Smooth muscle cell (in vitro differentiated cells): ENCODE data around the gene SLCO4A1. TPM values are rescaled to one million over a fixed set of nuclear protein-coding genes. Genes with fewer than 3 reads are reported as not detected.

Source experiments
- DNase-seq: peaks from one replicate; lab custom pipeline; 2025; ENCODE audit not compliant: unreplicated experiment; lab: John Stamatoyannopoulos, UW
- H2AFZ ChIP-seq: fragments of 200-600 bp; sonication (generic); 2 replicates; pipeline ENCODE4 v1.6.0; 2016; ENCODE audit warnings: antibody characterized with exemption, low read depth, mild to moderate bottlenecking
- H3F3A ChIP-seq: fragments of 200-600 bp; sonication (generic); 2 replicates; pipeline ENCODE4 v1.6.0; 2017; ENCODE audit warnings: antibody characterized with exemption, low read depth
- H3K27ac ChIP-seq: fragments of 200-600 bp; sonication (generic); 2 replicates; pipeline ENCODE4 v1.5.1; 2016; ENCODE audit warnings: low read depth, mild to moderate bottlenecking
- H3K27me3 ChIP-seq: fragments of 200-600 bp; sonication (generic); 2 replicates; pipeline ENCODE4 v1.6.1; 2016; ENCODE audit warnings: low read depth, mild to moderate bottlenecking
- H3K36me3 ChIP-seq: fragments of 200-600 bp; sonication (generic); 2 replicates; pipeline ENCODE4 v1.5.1; 2016; ENCODE audit warnings: low read depth
- H3K4me1 ChIP-seq: fragments of 200-600 bp; sonication (generic); 2 replicates; pipeline ENCODE4 v1.5.1; 2016; ENCODE audit warnings: low read depth
- H3K4me2 ChIP-seq: fragments of 200-600 bp; sonication (generic); 2 replicates; pipeline ENCODE4 v1.6.0; 2016; ENCODE audit warnings: mild to moderate bottlenecking
- H3K4me3 ChIP-seq: fragments of 200-600 bp; sonication (generic); 2 replicates; pipeline ENCODE4 v1.5.1; 2016; ENCODE audit warnings: mild to moderate bottlenecking
- H3K79me2 ChIP-seq: fragments of 200-600 bp; sonication (generic); 2 replicates; pipeline ENCODE4 v1.6.0; 2016; ENCODE audit warnings: low read depth, mild to moderate bottlenecking
- H3K9ac ChIP-seq: fragments of 200-600 bp; sonication (generic); 2 replicates; pipeline ENCODE4 v1.6.0; 2016; ENCODE audit warnings: low read depth
- H3K9me3 ChIP-seq: fragments of 200-600 bp; sonication (generic); replicated peaks from 2 replicates; pipeline ENCODE4 v1.5.1; 2016; ENCODE audit warnings: low read depth
- H4K20me1 ChIP-seq: fragments of 200-600 bp; sonication (generic); 2 replicates; pipeline ENCODE4 v1.6.0; 2016; ENCODE audit warnings: low read depth
- WGBS: methylation state at CpG from one replicate; pipeline ENCODE4 v1.1.7; 2016; ENCODE audit warnings: low lambda C conversion rate; 5-methylcytosine and 5-hydroxymethylcytosine counted together
- polyA plus RNA-seq: library from polyadenylated mRNA; unstranded; fragments of >200 nt; fragmentation: Nextera tagmentation; extraction: Ambion mirVana; gene quantifications from 2 replicates; pipeline ENCODE4 v1.2.1, GENCODE V29; 2016
- total RNA-seq: library from RNA; depleted of rRNA; stranded (reverse); fragments of >200 nt; gene quantifications from 2 replicates; pipeline ENCODE4 v1.2.3, GENCODE V29; 2014
- TF ChIP-seq, protein P1 (sequence below): fragments of 200-600 bp; sonication (generic); IDR thresholded peaks from 2 replicates; pipeline ENCODE4 v1.5.1; 2017; ENCODE audit warnings: borderline replicate concordance, mild to moderate bottlenecking, antibody characterized with exemption; ENCODE audit not compliant: insufficient read depth, poor library complexity, severe bottlenecking

The SLCO4A1 gene
- total and polyA plus RNA-seq, 2 experiments from 2014 or later, result 0.81 to 1.4 TPM

DNA sequence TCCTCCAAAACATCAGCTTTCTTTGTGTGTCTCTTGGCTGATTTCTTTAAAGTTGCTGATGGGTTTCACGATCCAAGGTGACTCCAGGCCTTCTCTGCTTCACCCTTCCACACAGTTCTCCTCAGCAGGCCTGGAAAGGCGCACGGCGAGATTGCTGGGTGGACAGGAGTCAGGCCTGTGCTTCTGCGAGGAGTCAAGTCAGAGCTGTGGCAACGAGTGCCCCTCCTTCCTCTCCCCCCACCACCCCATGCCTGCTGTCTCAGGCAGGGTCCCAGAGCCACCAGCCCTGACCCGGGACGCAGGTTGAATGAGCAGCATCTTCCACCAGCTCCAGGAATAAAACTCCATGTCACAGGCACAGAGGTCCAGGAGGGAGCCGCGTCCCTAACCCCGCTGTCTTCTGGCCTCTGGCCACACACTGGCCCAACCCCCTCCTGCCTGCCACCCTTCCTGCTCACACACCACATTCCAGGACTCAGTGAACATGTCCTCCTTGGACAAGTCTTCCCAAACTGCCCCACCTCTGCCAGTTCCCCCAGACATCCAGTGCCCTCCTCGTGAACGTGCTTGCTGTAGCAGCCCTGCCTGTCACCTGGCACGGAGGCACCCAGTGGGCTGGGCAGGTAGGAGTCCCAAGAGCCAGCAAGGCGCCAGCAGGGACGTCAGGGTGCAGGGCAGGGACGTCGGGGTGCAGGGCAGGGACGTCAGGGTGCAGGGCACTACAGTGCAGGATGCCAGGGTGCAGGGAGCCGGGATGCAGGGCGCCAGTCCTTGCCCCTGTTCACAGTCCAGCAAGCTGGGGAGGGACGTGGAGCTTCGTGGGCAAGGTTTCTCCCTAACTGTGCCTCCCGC, 59.1 kb downstream of the SLCO4A1 start:
- TF ChIP-seq, protein P1, sequence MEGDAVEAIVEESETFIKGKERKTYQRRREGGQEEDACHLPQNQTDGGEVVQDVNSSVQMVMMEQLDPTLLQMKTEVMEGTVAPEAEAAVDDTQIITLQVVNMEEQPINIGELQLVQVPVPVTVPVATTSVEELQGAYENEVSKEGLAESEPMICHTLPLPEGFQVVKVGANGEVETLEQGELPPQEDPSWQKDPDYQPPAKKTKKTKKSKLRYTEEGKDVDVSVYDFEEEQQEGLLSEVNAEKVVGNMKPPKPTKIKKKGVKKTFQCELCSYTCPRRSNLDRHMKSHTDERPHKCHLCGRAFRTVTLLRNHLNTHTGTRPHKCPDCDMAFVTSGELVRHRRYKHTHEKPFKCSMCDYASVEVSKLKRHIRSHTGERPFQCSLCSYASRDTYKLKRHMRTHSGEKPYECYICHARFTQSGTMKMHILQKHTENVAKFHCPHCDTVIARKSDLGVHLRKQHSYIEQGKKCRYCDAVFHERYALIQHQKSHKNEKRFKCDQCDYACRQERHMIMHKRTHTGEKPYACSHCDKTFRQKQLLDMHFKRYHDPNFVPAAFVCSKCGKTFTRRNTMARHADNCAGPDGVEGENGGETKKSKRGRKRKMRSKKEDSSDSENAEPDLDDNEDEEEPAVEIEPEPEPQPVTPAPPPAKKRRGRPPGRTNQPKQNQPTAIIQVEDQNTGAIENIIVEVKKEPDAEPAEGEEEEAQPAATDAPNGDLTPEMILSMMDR, result no peak
- Histone ChIP-seq H3K9me3 (no peaks in the 10 kb centered on the region), H3K4me1 (no peaks in the 10 kb centered on the region), H2AFZ (no peak overlapping the region), H3K36me3 (no peaks in the 10 kb centered on the region), H4K20me1 (no peaks in the 10 kb centered on the region), H3K9ac (no peak overlapping the region), H3K27ac (no peak overlapping the region), H3F3A (no peaks in the 10 kb centered on the region), H3K4me2 (no peak overlapping the region), H3K79me2 (no peaks in the 10 kb centered on the region), H3K4me3 (no peak overlapping the region), H3K27me3 (no peaks in the 10 kb centered on the region)
- no peak for DNase-seq
- 88% methylated on average over 19 of the region's 24 CpGs for WGBS

DNA sequence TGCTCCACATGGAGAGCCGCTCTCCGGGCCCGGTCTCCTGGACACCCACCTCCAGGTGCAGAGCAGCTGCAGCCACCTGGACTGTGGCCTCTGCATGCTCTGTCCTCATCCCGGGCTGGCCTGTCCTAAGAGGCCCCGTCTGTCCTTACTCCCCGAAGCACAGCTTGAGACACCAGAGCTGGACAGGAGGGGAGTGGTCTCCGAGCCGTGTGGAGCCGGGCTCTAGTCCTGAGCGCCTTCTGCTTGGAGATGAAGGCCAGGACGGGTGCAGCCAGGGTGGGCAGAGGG, 59.7 kb downstream of the SLCO4A1 start:
- Histone ChIP-seq H3K9ac (no peak overlapping the region), H4K20me1 (no peaks in the 10 kb centered on the region), H3K9me3 (no peaks in the 10 kb centered on the region), H3K4me3 (no peak overlapping the region), H3K36me3 (no peaks in the 10 kb centered on the region), H3K4me2 (no peak overlapping the region), H3K27ac (no peak overlapping the region), H3F3A (no peaks in the 10 kb centered on the region), H2AFZ (no peak overlapping the region), H3K79me2 (no peaks in the 10 kb centered on the region), H3K4me1 (no peaks in the 10 kb centered on the region), H3K27me3 (peaks cover 2% of the 10 kb centered on the region)
- WGBS, result 91% methylated on average over 11 of the region's 11 CpGs
- DNase-seq, result no peak
- TF ChIP-seq, protein P1, result no peak

DNA sequence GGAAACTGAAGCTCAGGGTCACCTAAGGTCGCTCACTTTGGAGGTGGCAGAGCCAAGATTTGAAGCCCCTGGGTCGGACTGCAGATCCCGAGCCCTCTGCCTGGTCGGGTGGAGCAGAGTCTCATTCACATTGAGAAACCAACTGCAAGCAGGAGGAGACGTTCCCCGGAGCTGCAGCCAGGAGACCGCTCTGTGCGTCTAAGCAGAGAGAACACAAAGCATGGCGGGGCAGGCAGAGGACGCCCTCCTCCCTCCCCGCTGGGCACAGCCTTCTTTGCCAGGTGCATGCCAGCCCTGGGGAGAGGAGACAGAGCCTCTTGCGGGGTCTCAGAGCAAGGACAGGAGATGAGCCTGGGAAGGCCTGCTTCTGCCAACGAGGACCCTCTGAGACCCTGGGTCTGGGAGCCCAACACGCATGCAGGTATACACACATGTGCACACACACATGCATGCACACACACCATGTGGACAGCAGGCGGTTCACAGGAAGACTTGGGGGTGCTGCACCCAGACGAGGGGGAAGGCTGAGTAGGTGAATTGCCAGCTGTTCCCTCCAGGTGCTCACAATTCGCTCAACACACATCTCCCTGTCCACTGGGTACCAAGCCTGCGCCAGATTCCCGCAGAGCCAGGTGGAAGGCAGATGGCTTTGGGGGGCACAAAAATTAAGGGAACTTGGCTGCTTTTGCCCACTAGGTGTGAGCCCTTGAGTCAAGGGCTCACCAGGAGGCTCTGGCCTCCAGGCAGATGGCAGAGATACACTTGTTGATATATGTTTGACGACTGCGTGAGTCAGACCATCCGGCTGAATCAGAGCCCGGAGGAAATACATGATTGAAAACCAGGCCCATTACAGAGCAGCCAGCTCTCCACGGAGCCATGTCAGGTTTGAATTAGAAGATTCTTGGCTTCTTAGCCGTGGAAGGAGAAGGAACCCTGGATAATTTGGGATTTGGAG, 60.9 kb downstream of the SLCO4A1 start:
- no peaks in the 10 kb centered on the region for H3K9me3 ChIP-seq
- H3K27ac ChIP-seq, result no peak overlapping the region
- H3K4me1 ChIP-seq, result no peaks in the 10 kb centered on the region
- WGBS, result 75% methylated on average over 25 of the region's 25 CpGs
- no peak overlapping the region for H2AFZ ChIP-seq
- H3K4me2 ChIP-seq, result no peak overlapping the region
- no peaks in the 10 kb centered on the region for H3K79me2 ChIP-seq
- TF ChIP-seq, protein P1, result no peak
- no peaks in the 10 kb centered on the region for H4K20me1 ChIP-seq
- no peaks in the 10 kb centered on the region for H3F3A ChIP-seq
- H3K36me3 ChIP-seq, result no peaks in the 10 kb centered on the region
- no peak for DNase-seq
- no peak overlapping the region for H3K4me3 ChIP-seq
- peaks cover 14% of the 10 kb centered on the region for H3K27me3 ChIP-seq
- no peak overlapping the region for H3K9ac ChIP-seq
